Endothelial cell of umbilical vein (primary cell): Measurements from ENCODE around the gene DESI1. TPM values are rescaled to one million over a fixed set of nuclear protein-coding genes. Genes with fewer than 3 reads are reported as not detected.

Experiments
- BruUV-seq: library from RNA; stranded (reverse); fragments of 400-500 nt; replicated peaks from 2 replicates; lab custom pipeline; 2021; lab: Mats Ljungman, UMichigan
- CTCF ChIA-PET: fragments of 300-600, 350-600 bp; sonication (Branson Sonifier 250); formaldehyde crosslinking; loops from one replicate; lab custom pipeline; 2021; ENCODE audit warnings: antibody characterized with exemption, inconsistent platforms; lab: Charles Lee
- POLR2A ChIA-PET: fragments of 300-600, 350-600 bp; sonication (Branson Sonifier 250); formaldehyde crosslinking; loops from one replicate; lab custom pipeline; 2021; ENCODE audit warnings: antibody characterized with exemption, inconsistent platforms; lab: Charles Lee
- DNase-seq: peaks from one replicate; pipeline ENCODE4 v3.0.0-alpha.2; 2011; ENCODE audit warnings: low read depth, low spot score
- FAIRE-seq: peaks from 2 replicates; lab custom pipeline; 2011; peaks lifted over from hg19 to GRCh38; lab: Jason Lieb, UNC
- H2AFZ ChIP-seq: 2 replicates; pipeline ENCODE4 v1.6.0; 2012; ENCODE audit warnings: low read depth, low read length, control low read depth, inconsistent platforms
- H3K27ac ChIP-seq: 2 replicates; pipeline ENCODE4 v1.5.1; 2011; ENCODE audit warnings: low read depth, mild to moderate bottlenecking, control low read depth, low read length, moderate library complexity; ENCODE audit not compliant: insufficient read depth
- H3K27me3 ChIP-seq, 2 experiments: 2 replicates each; pipeline versions ENCODE4 v1.6.0 to v1.6.1; 2011; ENCODE audit warnings: low read length in 2 of 2, mixed read lengths in 1 of 2; ENCODE audit not compliant: control insufficient read depth in 2 of 2, insufficient read depth in 2 of 2
- H3K36me3 ChIP-seq, 2 experiments: 2 replicates in 1 of 2; 3 replicates in 1 of 2; pipeline ENCODE4 v1.5.1; 2011; ENCODE audit warnings: low read length in 2 of 2, mild to moderate bottlenecking in 1 of 2, moderate library complexity in 1 of 2; ENCODE audit not compliant: control insufficient read depth in 2 of 2, insufficient read depth in 2 of 2; ENCODE audit errors: extremely low read depth in 1 of 2
- H3K4me1 ChIP-seq: 3 replicates; pipeline ENCODE4 v1.5.1; 2011; ENCODE audit warnings: mild to moderate bottlenecking, low read length; ENCODE audit not compliant: control insufficient read depth, insufficient read depth; ENCODE audit errors: extremely low read depth
- H3K4me2 ChIP-seq: 2 replicates; pipeline ENCODE4 v1.6.1; 2011; ENCODE audit warnings: low read length, control low read depth, mixed read lengths; ENCODE audit not compliant: insufficient read depth
- H3K4me3 ChIP-seq, 3 experiments: fragments of 200-600 bp in 1 of 3; sonication (generic), shearing (Covaris generic) in 1 of 3; replicated peaks in 1 of 3; 2 replicates each; pipeline ENCODE4 v1.5.1; 2011 to 2016; ENCODE audit warnings: control low read depth in 3 of 3, low read length in 3 of 3, mild to moderate bottlenecking in 2 of 3, inconsistent platforms in 1 of 3, low read depth in 1 of 3, moderate library complexity in 1 of 3; ENCODE audit not compliant: insufficient read depth in 1 of 3
- H3K79me2 ChIP-seq: 2 replicates; pipeline ENCODE4 v1.6.0; 2012; ENCODE audit warnings: low read length, inconsistent platforms; ENCODE audit not compliant: control insufficient read depth, insufficient read depth
- H3K9ac ChIP-seq: replicated peaks from 2 replicates; pipeline ENCODE3; 2011; ENCODE audit warnings: low read length, control low read depth; ENCODE audit not compliant: insufficient read depth; ENCODE audit errors: extremely low read depth
- H3K9me1 ChIP-seq: replicated peaks from 3 replicates; pipeline ENCODE4 v1.6.0; 2011; ENCODE audit warnings: mild to moderate bottlenecking, low read length; ENCODE audit not compliant: control insufficient read depth, insufficient read depth; ENCODE audit errors: extremely low read depth
- H3K9me3 ChIP-seq: replicated peaks from 2 replicates; pipeline ENCODE4 v1.5.1; 2012; ENCODE audit warnings: low read length, inconsistent platforms; ENCODE audit not compliant: control insufficient read depth, insufficient read depth
- H4K20me1 ChIP-seq: replicated peaks from 2 replicates; pipeline ENCODE3; 2011; ENCODE audit warnings: mild to moderate bottlenecking, low read length; ENCODE audit not compliant: control insufficient read depth, insufficient read depth; ENCODE audit errors: extremely low read depth
- CTCF ChIP-seq, 2 donors: IDR thresholded peaks; 1 replicate in 1 of 2; 2 replicates in 1 of 2; pipeline ENCODE4 v1.5.1; 2011; ENCODE audit warnings: low read length in 2 of 2, mild to moderate bottlenecking in 2 of 2, moderate library complexity in 2 of 2, control low read depth in 1 of 2, inconsistent platforms in 1 of 2, low read depth in 1 of 2; ENCODE audit not compliant: insufficient read depth in 1 of 2; ENCODE audit errors: extremely low read depth in 1 of 2
- EZH2 ChIP-seq: IDR thresholded peaks from 2 replicates; pipeline ENCODE4 v1.6.1; 2012; ENCODE audit warnings: borderline replicate concordance, low read depth, mild to moderate bottlenecking, moderate library complexity, low read length, inconsistent platforms; ENCODE audit not compliant: severe bottlenecking
- FOS ChIP-seq: IDR thresholded peaks from 2 replicates; pipeline ENCODE4 v1.6.1; 2011; ENCODE audit warnings: mild to moderate bottlenecking, low read length, moderate library complexity, borderline replicate concordance; ENCODE audit not compliant: insufficient read depth
- GATA2 ChIP-seq: IDR thresholded peaks from 2 replicates; pipeline ENCODE4 v1.7.0; 2011; ENCODE audit warnings: low read depth, mild to moderate bottlenecking, moderate library complexity, mixed read lengths, low read length; ENCODE audit not compliant: insufficient read length, insufficient read depth
- JUN ChIP-seq: IDR thresholded peaks from 2 replicates; pipeline ENCODE4 v1.6.1; 2011; ENCODE audit warnings: borderline replicate concordance, low read depth; ENCODE audit not compliant: insufficient read length, insufficient read depth
- MAX ChIP-seq: IDR thresholded peaks from 2 replicates; pipeline ENCODE4 v1.6.1; 2011; ENCODE audit not compliant: insufficient read depth, insufficient read length
- MYC ChIP-seq: IDR thresholded peaks from one replicate; pipeline ENCODE4 v1.6.1; 2011; ENCODE audit warnings: mild to moderate bottlenecking, low read depth, low read length
- POLR2A ChIP-seq: IDR thresholded peaks from 2 replicates; pipeline ENCODE4 v1.6.1; 2012; ENCODE audit warnings: low read depth, mild to moderate bottlenecking, control low read depth, low read length
- POLR2AphosphoS5 ChIP-seq: IDR thresholded peaks from 2 replicates; pipeline ENCODE4 v1.6.1; 2012; ENCODE audit warnings: low read depth, mild to moderate bottlenecking, control low read depth, low read length, moderate library complexity; ENCODE audit not compliant: insufficient read depth
- dilution Hi-C: fragments of 300-500 bp; cut with MboI; formaldehyde crosslinking; loops from one replicate; pipeline ENCODE4 v1.15.0; 2019; ENCODE audit warnings: low sequenced_read_pairs; ENCODE audit not compliant: extremely low pct_ligation_motif_present
- intact Hi-C: fragments of 100-400 bp; cut with micrococcal nuclease; formaldehyde crosslinking; loops from one replicate; pipeline ENCODE4 v1.10.0; 2022
- polyA plus RNA-seq, 4 experiments: library from polyadenylated mRNA; depleted of rRNA in 3 of 4; stranded (reverse) in 3 of 4; unstranded in 1 of 4; fragments of >200 nt; gene quantifications; 2 replicates each; pipeline versions ENCODE4 v1.2.1 to v1.2.3, GENCODE V29; 2011 to 2012; ENCODE audit warnings: missing spikeins in 1 of 4
- total RNA-seq: library from RNA; stranded (reverse); gene quantifications from 2 replicates; pipeline ENCODE4 v1.2.3, GENCODE V29; 2021

The DESI1 gene
- total and polyA plus RNA-seq, 2 donors (not counting 3 experiments of a cell fraction or from before 2014, with no cell fraction given) = 36.8 to 59.1 TPM

GRCh38 chr22:41556561-41556960 is 64.3 kb downstream of the DESI1 start:
- Histone ChIP-seq H3K4me3 (no peak overlapping the region), H3K79me2 (no peaks in the 10 kb centered on the region), H3K9me3 (no peaks in the 10 kb centered on the region), H3K9ac (no peak overlapping the region), H2AFZ (no peak overlapping the region), H3K4me1 (no peaks in the 10 kb centered on the region), H3K36me3 (no peaks in the 10 kb centered on the region), H3K27me3 (peaks cover 0 to 8% of the 10 kb centered on the region in 2 experiments), H4K20me1 (no peaks in the 10 kb centered on the region), H3K9me1 (no peaks in the 10 kb centered on the region), H3K27ac (no peak overlapping the region), H3K4me2 (no peak overlapping the region)
- TF ChIP-seq GATA2 (no peak), POLR2A (no peak), MYC (no peak), CTCF (IDR thresholded peaks at IDR 0.05; ENCODE audit: extremely low read depth in 1 of 2, insufficient read depth in 1 of 2, low read depth in 1 of 2, low read length in 2 of 2) (no peak), FOS (no peak), EZH2 (no peak), JUN (no peak), POLR2AphosphoS5 (no peak), MAX (no peak)
- FAIRE-seq (no peak), DNase-seq (no peak)
- intact Hi-C loops (no loop called here), dilution Hi-C loops (no loop called here)
- ChIA-PET CTCF (interaction anchor here (1.2 to 3.7 kb wide), 3 partner anchors 9 to 20 kb away, joined by 3 to 18 read pairs (median 7); partner anchors contain the start of gene POLR3H), POLR2A (no interaction called here)
- BruUV-seq = no TSS peak
